Measurements from ENCODE around the gene CREB5.

CREB5 gene

DNA sequence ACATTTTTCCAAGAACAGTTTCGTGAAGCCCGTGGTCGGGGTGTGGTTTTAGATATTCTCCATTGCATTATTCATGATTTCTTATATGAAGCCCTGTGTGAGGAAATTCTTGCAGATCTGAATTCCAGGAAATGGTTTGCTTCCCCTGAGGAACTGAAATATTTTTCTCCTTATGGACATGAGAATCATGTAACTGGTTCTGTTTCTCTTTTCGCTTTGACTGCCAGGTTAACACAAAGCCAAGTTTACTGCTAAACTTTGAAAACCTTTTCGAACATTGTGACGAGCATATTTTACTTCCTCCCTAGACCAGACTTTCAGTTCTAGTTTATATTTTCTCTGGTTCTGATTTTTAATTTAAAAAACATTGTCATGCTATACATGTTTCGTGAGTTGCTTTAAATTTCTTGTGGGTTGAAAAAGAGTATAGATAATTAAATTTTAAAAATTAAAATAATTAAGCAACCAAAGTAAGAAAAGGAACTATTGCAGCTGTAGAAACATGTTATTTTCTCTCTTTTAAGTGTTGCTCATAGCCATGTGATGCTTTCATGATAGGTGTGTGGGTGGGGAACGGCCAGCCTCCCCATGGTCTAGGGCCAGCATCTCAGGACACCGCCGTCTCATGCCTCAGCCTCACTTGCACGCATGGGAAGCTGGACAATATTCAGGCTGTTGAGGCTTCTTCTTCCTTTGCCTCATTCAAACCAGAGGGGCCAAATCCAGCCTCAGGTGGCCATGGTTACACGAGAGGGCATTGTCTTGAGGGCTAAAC, 97.1 kb downstream of the CREB5 start:
- H3K9me3 ChIP-seq (ENCODE audit: control insufficient read depth, insufficient read depth, low read length): no peaks in the 10 kb centered on the region
- H3K4me1 ChIP-seq (ENCODE audit: insufficient read depth, low read length): no peaks in the 10 kb centered on the region
- no peak overlapping the region for H3K9ac ChIP-seq (ENCODE audit: low read depth, low read length)
- H3K36me3 ChIP-seq (ENCODE audit: insufficient read depth, low read length): no peaks in the 10 kb centered on the region

DNA sequence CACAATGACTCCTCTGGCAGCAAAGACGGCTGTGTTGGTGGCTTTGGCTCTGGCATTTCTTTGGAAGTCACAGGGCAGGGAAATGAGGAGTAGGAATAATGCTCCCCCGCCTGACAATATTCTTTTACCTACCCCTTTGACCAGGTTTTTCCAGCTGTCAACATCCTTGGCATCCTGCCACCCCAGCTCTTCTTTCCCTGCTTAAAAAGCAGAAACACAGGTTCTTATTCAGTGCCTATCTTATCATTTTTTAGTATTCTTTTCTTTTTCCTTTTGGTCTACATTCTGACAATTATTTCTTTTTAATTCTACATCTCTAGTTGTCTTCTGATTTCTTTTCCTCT, 97.7 kb downstream of the CREB5 start:
- Histone ChIP-seq H3K36me3 (ENCODE audit: insufficient read depth, low read length) (no peaks in the 10 kb centered on the region), H3K9ac (ENCODE audit: low read depth, low read length) (no peak overlapping the region), H3K9me3 (ENCODE audit: control insufficient read depth, insufficient read depth, low read length) (no peaks in the 10 kb centered on the region), H3K4me1 (ENCODE audit: insufficient read depth, low read length) (no peaks in the 10 kb centered on the region)

DNA sequence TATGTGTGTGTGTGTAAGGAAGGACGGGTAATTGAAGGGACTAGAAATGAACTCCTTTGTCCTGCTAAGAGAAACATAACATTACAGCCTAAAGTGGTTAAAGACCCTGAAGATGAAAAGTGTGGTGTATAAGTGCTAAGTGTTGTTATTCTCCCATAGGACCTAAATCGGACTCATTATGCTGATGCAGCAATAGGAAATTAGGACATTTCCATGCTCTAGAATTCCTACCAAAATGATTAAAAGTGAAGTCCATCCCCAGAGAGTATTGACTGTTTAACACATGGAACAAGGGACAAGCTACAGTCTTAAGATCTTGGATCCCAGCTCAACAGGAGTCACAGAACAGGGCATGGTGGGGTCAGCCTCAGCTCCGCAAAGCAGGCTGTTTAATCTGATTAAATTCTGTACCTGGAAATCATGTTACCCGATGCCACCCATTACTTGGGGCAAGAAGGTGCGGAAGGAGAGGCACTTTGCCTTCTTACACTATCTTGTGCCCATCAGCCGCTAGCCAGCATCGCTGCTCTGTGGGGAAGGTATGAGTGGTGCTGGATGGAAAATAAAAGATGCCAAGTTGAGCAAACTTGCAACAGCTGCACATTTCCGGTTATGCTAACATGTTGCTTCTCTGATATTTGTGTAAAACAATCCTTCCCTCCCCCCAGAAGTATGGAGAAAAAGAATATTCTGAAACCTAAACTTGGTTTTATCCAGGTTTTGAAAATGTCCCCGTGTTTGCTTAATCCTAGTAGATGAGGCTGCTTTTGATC, 100.5 kb downstream of the CREB5 start:
- Histone ChIP-seq H3K9ac (ENCODE audit: low read depth, low read length) (no peak overlapping the region), H3K36me3 (ENCODE audit: insufficient read depth, low read length) (no peaks in the 10 kb centered on the region), H3K9me3 (ENCODE audit: control insufficient read depth, insufficient read depth, low read length) (no peaks in the 10 kb centered on the region), H3K4me1 (ENCODE audit: insufficient read depth, low read length) (peaks cover 14% of the 10 kb centered on the region)

DNA sequence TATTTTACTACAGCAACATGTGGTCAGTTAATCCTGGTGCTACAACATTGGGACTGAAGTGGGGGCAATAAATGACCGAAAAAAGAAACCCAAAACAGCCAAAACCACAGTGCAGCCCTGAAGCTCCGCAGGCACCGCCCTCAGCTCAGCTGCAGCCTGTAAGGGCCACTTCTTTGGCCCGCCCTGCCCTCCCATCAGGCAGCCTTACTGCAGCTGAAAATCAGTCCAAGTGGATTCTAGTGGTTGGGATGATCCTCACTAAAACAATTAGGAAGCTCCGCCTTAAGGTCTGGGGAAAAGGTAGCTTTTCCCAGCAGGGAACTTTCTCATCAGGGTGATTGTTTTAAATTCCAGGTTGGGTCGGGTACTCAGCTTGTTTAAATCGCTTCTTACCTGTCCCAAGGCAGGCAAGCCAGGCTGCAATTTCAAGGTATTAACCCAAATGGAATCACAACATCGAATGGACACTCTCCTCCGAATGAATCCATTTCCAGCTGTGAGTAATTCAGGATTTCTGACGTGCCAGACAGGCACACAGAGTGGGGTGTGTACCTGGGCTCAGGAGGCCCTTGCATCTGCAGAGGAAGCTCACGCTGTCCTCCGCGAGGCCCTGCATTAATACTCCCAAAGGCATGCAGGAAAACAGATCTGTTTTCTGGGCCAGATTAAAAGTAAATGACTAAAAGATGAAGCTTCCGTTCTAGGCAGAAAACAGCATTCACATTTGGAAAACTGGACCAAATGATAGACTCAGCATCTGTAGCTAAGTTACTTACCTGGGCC, 104.3 kb downstream of the CREB5 start:
- H3K9ac ChIP-seq (ENCODE audit: low read depth, low read length): no peak overlapping the region
- H3K36me3 ChIP-seq (ENCODE audit: insufficient read depth, low read length): no peaks in the 10 kb centered on the region
- no peaks in the 10 kb centered on the region for H3K9me3 ChIP-seq (ENCODE audit: control insufficient read depth, insufficient read depth, low read length)
- H3K4me1 ChIP-seq (ENCODE audit: insufficient read depth, low read length): peaks cover 20% of the 10 kb centered on the region

DNA sequence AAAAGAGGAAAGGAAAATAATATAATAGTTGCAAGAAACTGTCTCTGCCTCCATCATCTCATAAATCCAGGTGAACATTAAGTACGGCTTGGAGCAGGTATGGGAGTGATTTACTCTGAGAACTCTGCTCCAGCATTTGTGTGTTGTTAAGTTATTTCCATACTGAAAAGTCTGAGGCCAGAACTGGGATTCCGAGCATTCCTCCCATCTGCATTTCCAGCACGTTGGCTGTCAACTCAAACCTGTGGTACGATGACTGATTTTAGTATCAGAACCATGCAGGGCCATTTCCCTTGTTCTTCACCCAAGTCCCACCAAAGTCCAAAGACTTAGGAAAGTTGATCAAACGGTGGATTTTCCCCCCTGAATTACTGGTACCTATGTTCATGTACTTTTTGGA, 104.9 kb downstream of the CREB5 start:
- Histone ChIP-seq H3K36me3 (ENCODE audit: insufficient read depth, low read length) (no peaks in the 10 kb centered on the region), H3K9ac (ENCODE audit: low read depth, low read length) (no peak overlapping the region), H3K9me3 (ENCODE audit: control insufficient read depth, insufficient read depth, low read length) (no peaks in the 10 kb centered on the region), H3K4me1 (ENCODE audit: insufficient read depth, low read length) (peaks cover 20% of the 10 kb centered on the region)

DNA sequence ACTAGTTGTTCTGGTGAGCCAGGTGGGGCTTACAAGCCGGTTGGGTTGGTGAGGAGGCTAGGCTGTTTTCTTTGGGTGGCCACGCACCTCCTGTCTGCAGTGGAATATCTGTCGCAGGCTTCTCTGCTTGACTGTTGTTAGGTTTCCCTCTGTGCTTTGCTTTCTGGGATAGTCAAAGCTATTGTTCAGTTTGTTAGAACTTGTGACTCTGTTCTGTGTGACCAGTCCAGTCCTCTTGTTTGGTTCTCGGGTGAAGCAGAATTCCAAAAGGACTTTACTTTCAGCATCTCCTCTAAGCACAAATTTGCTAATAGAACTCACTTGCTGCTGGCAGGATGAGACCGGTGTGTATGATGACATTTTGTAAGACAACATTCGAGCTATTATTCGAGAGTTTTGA, 105.3 kb downstream of the CREB5 start:
- Histone ChIP-seq H3K36me3 (ENCODE audit: insufficient read depth, low read length) (no peaks in the 10 kb centered on the region), H3K4me1 (ENCODE audit: insufficient read depth, low read length) (peaks cover 20% of the 10 kb centered on the region), H3K9ac (ENCODE audit: low read depth, low read length) (no peak overlapping the region), H3K9me3 (ENCODE audit: control insufficient read depth, insufficient read depth, low read length) (no peaks in the 10 kb centered on the region)

DNA sequence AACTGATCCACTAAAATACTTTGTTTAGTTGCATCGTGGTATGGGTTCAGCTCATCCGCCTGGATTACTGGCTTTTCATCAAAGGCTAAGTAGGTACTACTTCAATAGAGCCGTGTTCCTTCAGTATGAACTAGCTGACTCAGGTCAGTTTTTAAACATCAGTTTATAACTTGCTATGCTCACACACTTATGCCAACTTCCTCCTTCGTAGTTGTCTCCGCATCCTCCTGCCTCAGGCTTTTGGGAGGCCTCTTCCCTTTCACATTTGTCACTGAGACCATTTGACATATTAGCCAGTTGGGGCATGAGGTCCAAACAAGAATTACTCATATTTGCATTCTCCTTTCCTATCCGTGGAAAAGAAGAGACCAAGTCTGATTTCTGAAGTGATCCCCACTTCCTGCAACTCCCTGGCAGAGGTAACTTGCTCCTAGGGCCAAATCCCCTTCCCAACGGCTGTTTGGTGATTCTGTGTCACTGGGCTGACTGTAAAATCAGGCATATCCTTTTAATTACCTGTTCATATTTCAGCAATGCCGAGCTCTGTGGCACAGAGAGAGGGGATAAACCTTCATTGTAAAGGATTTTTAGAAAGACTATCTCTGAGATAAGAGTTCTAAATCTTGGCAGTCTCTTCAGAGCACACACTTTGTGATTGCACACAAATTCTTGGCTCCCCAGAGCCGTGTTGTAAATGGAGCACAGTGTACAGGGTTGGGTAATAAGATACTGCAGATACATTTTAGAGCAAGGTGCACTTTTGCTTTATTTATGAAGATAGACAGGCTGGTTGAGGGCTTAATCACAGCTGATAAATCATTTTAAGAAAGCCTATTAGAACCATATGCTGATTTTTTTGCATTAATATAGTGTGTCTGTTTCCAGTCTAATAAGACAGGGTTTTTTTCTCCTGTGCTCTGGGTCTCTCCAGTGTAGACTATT, 108.0 kb downstream of the CREB5 start:
- H3K9me3 ChIP-seq (ENCODE audit: control insufficient read depth, insufficient read depth, low read length): no peaks in the 10 kb centered on the region
- no peak overlapping the region for H3K9ac ChIP-seq (ENCODE audit: low read depth, low read length)
- H3K36me3 ChIP-seq (ENCODE audit: insufficient read depth, low read length): no peaks in the 10 kb centered on the region
- peaks cover 20% of the 10 kb centered on the region for H3K4me1 ChIP-seq (ENCODE audit: insufficient read depth, low read length)

DNA sequence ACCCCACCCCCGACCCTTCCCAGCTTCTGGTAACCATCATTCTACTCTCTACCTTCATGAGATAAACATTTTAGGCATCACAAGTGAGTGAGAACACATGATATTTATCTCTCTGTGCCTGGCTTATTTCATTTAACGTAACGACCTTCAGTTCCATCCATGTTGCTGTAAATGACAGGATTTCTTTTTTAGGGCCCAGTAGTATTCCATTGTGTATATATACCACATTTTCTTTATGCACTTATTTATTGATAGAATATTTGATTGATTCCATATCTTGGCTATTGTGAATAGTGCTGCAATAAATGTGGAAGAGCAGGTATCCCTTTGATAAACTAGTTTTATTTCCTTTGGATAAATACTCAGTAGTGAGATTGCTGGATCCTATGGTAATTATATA, 112.7 kb downstream of the CREB5 start:
- H3K4me1 ChIP-seq (ENCODE audit: insufficient read depth, low read length): peaks cover 1% of the 10 kb centered on the region; the same call in 1 of the 2 replicates
- no peaks in the 10 kb centered on the region for H3K9me3 ChIP-seq (ENCODE audit: control insufficient read depth, insufficient read depth, low read length)
- H3K9ac ChIP-seq (ENCODE audit: low read depth, low read length): no peak overlapping the region
- H3K36me3 ChIP-seq (ENCODE audit: insufficient read depth, low read length): no peaks in the 10 kb centered on the region

DNA sequence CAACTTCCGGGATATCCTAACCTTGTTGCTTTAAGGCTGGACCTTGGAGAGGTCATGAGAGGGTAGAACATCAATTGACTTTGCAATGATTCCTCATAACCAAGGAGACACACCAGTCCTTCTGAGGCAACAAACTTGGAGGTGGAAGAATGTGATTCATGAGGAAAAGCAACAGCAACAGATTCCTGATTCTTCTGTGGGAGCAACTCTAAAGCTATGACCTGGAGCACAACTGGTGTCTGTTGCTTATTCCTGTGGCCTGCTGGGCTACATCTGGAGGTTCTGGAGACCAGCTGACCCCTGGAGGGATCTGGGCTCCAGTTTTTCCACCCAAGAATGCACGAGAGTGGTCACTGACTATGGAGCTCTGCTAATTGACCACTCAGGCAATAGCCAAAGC, 116.6 kb downstream of the CREB5 start:
- H3K9ac ChIP-seq (ENCODE audit: low read depth, low read length): no peak overlapping the region
- no peaks in the 10 kb centered on the region for H3K9me3 ChIP-seq (ENCODE audit: control insufficient read depth, insufficient read depth, low read length)
- peaks cover 14% of the 10 kb centered on the region for H3K4me1 ChIP-seq (ENCODE audit: insufficient read depth, low read length)
- no peaks in the 10 kb centered on the region for H3K36me3 ChIP-seq (ENCODE audit: insufficient read depth, low read length)

DNA sequence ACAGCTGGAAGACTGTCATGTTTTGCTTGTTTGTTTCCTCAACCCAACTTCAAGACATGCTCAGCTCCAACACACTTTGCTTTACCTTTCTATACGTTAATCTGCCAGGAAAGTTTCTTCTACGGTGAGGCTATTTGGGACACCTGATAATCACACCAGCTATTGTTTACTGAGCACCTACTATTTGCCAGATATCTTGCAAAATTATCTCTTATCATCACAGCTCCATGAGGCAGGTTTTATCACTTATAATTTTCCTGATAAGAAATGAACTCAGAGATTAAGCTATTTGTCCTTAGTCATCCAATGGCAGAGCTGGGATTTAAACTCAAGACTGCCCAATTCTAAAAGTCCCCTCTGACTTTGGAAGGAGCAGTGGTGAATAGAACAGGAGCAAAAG, 117.4 kb downstream of the CREB5 start:
- peaks cover 14% of the 10 kb centered on the region for H3K4me1 ChIP-seq (ENCODE audit: insufficient read depth, low read length)
- H3K9ac ChIP-seq (ENCODE audit: low read depth, low read length): no peak overlapping the region
- no peaks in the 10 kb centered on the region for H3K9me3 ChIP-seq (ENCODE audit: control insufficient read depth, insufficient read depth, low read length)
- no peaks in the 10 kb centered on the region for H3K36me3 ChIP-seq (ENCODE audit: insufficient read depth, low read length)

DNA sequence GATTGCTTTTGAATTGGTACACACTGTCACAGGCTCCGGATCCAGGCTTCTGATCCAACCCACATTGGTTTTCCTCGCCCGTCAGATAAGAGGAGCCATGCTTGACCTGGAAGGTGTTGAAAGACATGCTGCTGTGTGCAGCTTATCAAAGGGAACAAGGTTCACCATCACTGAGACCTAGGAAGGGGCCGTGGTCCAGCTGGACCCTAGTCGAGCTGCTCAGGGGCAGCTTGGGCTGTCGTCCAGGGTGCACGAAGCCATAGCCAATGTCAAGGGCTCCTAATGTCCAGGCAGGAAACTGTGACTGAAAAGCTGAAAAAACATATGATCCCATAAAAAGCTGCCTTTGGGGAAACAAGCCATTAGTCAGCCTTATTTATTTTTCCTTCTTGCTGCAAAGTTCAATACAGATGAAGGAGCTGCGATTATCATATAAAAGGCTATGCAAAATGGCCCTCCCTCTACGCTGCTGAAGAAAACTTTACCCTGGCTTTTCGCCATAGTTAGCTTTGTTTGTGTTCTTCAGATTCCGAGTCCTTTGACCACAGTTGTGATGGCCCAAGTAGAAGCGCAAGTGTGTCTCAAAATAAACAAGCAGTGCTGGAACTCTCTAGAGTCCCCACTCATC, 118.0 kb downstream of the CREB5 start:
- Histone ChIP-seq H3K4me1 (ENCODE audit: insufficient read depth, low read length) (peaks cover 14% of the 10 kb centered on the region), H3K9ac (ENCODE audit: low read depth, low read length) (no peak overlapping the region), H3K9me3 (ENCODE audit: control insufficient read depth, insufficient read depth, low read length) (no peaks in the 10 kb centered on the region), H3K36me3 (ENCODE audit: insufficient read depth, low read length) (no peaks in the 10 kb centered on the region)

DNA sequence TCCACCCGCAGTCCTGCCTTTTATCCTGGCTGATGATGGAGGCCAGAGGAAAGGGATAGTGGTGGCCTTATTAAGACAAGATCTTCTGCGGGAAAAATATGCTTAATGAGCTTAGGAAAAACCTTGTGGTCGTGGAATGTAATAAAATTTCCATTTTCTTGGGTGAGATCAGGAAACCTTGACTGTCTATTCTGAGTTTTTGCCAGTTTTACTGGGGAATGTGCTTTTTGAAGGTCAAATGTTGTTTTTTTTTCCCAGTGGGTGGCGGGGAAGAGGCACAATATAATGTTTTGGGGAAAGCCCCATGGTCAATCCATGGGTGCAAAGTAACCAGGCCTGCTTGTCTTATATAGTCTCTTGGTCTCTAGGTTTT, 118.5 kb downstream of the CREB5 start:
- H3K9ac ChIP-seq (ENCODE audit: low read depth, low read length): no peak overlapping the region
- peaks cover 15% of the 10 kb centered on the region for H3K4me1 ChIP-seq (ENCODE audit: insufficient read depth, low read length)
- no peaks in the 10 kb centered on the region for H3K36me3 ChIP-seq (ENCODE audit: insufficient read depth, low read length)
- no peaks in the 10 kb centered on the region for H3K9me3 ChIP-seq (ENCODE audit: control insufficient read depth, insufficient read depth, low read length)

DNA sequence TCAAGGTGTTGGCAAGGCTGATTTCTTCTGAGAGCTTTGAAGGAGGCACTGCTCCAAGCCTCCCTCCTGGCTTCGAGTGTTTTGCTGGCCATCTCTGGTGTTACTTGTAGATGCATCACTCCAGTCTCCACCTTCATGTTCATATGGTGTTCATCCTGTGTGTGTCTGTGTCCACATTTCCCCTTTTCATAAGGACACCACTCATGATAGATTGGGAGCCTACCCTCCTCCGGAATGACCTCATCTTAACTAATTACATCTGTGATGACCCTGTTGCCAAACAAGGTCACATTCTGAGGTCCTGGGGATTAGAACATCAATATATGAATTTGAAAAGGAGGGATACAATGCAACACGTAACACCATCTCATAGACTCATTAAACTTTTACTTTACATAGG, 119.0 kb downstream of the CREB5 start:
- no peak overlapping the region for H3K9ac ChIP-seq (ENCODE audit: low read depth, low read length)
- H3K9me3 ChIP-seq (ENCODE audit: control insufficient read depth, insufficient read depth, low read length): no peaks in the 10 kb centered on the region
- peaks cover 18% of the 10 kb centered on the region for H3K4me1 ChIP-seq (ENCODE audit: insufficient read depth, low read length)
- no peaks in the 10 kb centered on the region for H3K36me3 ChIP-seq (ENCODE audit: insufficient read depth, low read length)
